Fibroblast of lung (primary cell): Measurements from ENCODE around the gene TRAF2.

Source experiments
- EZH2 ChIP-seq: IDR thresholded peaks from 2 replicates; pipeline ENCODE4 v1.5.1; 2012; ENCODE audit warnings: low read length, control low read depth, mild to moderate bottlenecking; ENCODE audit errors: missing control alignments
- TF ChIP-seq, protein P1 (sequence below), 2 donors: IDR thresholded peaks in 1 of 2; conservative IDR thresholded peaks in 1 of 2; 1 replicate in 1 of 2; 2 replicates in 1 of 2; pipeline ENCODE4 v1.5.1; 2011 to 2012; ENCODE audit warnings: low read length in 2 of 2, control low read depth in 1 of 2, inconsistent platforms in 1 of 2, low read depth in 1 of 2, mild to moderate bottlenecking in 1 of 2

DNA sequence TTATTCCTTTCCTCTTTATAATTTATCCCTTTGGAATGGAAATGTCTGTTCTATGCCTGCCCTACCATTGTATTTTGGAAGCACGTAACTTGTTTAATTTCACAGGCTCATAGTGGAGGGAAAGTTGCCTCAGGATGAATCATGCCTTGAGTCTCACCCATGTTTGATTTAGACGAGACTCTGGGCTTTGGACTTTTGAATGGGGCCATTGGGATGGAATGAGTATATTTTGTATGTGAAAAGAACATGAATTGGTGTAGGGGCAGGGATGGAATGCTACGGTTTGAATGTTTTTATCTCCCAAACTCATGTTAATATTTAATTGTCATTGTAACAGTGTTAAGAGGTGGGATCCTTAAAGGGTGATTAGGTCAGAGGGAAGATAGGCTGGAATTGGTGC is 48.0 kb downstream of the TRAF2 start:
- TF ChIP-seq, protein P1, sequence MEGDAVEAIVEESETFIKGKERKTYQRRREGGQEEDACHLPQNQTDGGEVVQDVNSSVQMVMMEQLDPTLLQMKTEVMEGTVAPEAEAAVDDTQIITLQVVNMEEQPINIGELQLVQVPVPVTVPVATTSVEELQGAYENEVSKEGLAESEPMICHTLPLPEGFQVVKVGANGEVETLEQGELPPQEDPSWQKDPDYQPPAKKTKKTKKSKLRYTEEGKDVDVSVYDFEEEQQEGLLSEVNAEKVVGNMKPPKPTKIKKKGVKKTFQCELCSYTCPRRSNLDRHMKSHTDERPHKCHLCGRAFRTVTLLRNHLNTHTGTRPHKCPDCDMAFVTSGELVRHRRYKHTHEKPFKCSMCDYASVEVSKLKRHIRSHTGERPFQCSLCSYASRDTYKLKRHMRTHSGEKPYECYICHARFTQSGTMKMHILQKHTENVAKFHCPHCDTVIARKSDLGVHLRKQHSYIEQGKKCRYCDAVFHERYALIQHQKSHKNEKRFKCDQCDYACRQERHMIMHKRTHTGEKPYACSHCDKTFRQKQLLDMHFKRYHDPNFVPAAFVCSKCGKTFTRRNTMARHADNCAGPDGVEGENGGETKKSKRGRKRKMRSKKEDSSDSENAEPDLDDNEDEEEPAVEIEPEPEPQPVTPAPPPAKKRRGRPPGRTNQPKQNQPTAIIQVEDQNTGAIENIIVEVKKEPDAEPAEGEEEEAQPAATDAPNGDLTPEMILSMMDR (conservative IDR thresholded peaks at IDR 0.05 in 1 of 2, IDR thresholded peaks at IDR 0.05 in 1 of 2; ENCODE audit: low read depth in 1 of 2, low read length in 2 of 2): no peak
- TF ChIP-seq EZH2: no peak
